Measurements from ENCODE around the gene HTR7.

GRCh38 chr10:90787393-90788198 lies 70.2 kb downstream of the HTR7 start:
- TF ChIP-seq POLR2AphosphoS5 (IDR thresholded peaks at IDR 0.05) = no peak
- TF ChIP-seq, protein P1, sequence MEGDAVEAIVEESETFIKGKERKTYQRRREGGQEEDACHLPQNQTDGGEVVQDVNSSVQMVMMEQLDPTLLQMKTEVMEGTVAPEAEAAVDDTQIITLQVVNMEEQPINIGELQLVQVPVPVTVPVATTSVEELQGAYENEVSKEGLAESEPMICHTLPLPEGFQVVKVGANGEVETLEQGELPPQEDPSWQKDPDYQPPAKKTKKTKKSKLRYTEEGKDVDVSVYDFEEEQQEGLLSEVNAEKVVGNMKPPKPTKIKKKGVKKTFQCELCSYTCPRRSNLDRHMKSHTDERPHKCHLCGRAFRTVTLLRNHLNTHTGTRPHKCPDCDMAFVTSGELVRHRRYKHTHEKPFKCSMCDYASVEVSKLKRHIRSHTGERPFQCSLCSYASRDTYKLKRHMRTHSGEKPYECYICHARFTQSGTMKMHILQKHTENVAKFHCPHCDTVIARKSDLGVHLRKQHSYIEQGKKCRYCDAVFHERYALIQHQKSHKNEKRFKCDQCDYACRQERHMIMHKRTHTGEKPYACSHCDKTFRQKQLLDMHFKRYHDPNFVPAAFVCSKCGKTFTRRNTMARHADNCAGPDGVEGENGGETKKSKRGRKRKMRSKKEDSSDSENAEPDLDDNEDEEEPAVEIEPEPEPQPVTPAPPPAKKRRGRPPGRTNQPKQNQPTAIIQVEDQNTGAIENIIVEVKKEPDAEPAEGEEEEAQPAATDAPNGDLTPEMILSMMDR (IDR thresholded peaks at IDR 0.05) = peak in 5 of 6 experiments; percentile 34 to 67 (median 53)
- no peak for TF ChIP-seq POLR2A (IDR thresholded peaks at IDR 0.05)
- no peak for TF ChIP-seq EP300 (IDR thresholded peaks at IDR 0.05)
